ENCODE results near the gene ADAM8.
"Not testable (repeated sequence)": the region's sequence is repeated elsewhere in the genome, so short reads cannot be mapped to it uniquely, and the experiment has no call there.

Gene ADAM8

GRCh38 chr10:133237241-133237587 is 39.5 kb downstream of the ADAM8 start:
- TF ChIP-seq CTCF (conservative IDR thresholded peaks at IDR 0.05; ENCODE audit: low read depth, low read length): no peak
- H3K4me3 ChIP-seq (ENCODE audit: low read length): no peak overlapping the region
- no peak for DNase-seq (ENCODE audit: low read depth)

- no peak for DNase-seq (ENCODE audit: low read depth)
- H3K4me3 ChIP-seq (ENCODE audit: low read length): no peak overlapping the region
- TF ChIP-seq CTCF (conservative IDR thresholded peaks at IDR 0.05; ENCODE audit: low read depth, low read length): no peak
Measured at GRCh38 chr10:133236401-133237240, 40.0 kb downstream of the ADAM8 start.

- DNase-seq (ENCODE audit: low read depth): no peak
- no peak for TF ChIP-seq CTCF (conservative IDR thresholded peaks at IDR 0.05; ENCODE audit: low read depth, low read length)
- no peak overlapping the region for H3K4me3 ChIP-seq (ENCODE audit: low read length)
Measured at GRCh38 chr10:133235932-133236331, 40.7 kb downstream of the ADAM8 start.

- no peak overlapping the region for H3K4me3 ChIP-seq (ENCODE audit: low read length)
- no peak for TF ChIP-seq CTCF (conservative IDR thresholded peaks at IDR 0.05; ENCODE audit: low read depth, low read length)
- DNase-seq (ENCODE audit: low read depth): no peak
Measured at GRCh38 chr10:133235265-133235855, 41.3 kb downstream of the ADAM8 start.

GRCh38 chr10:133234796-133235195 is 41.9 kb downstream of the ADAM8 start:
- H3K4me3 ChIP-seq (ENCODE audit: low read length); DNase-seq (ENCODE audit: low read depth): not testable (repeated sequence)

GRCh38 chr10:133231946-133232574 is 44.6 kb downstream of the ADAM8 start:
- TF ChIP-seq CTCF (conservative IDR thresholded peaks at IDR 0.05; ENCODE audit: low read depth, low read length): no peak
- no peak for DNase-seq (ENCODE audit: low read depth)
- H3K4me3 ChIP-seq (ENCODE audit: low read length): no peak overlapping the region

- DNase-seq (ENCODE audit: low read depth): no peak
- no peak for TF ChIP-seq CTCF (conservative IDR thresholded peaks at IDR 0.05; ENCODE audit: low read depth, low read length)
- H3K4me3 ChIP-seq (ENCODE audit: low read length): no peak overlapping the region
Measured at GRCh38 chr10:133231244-133231945, 45.3 kb downstream of the ADAM8 start.
